GM23338 (cell line): Measurements from ENCODE around the gene ARHGEF19. TPM values are rescaled to one million over a fixed set of nuclear protein-coding genes. Genes with fewer than 3 reads are reported as not detected.

ENCODE experiments used
- ATAC-seq: fragments of 200-7000 bp; cut with Tn5 transposase; 3 replicates; pipeline ENCODE4 v1.9.1; 2020
- DNase-seq: peaks from one replicate; pipeline ENCODE4 v3.0.0-alpha.2; 2015; ENCODE audit warnings: low spot score
- H2AFZ ChIP-seq: fragments of 200-600 bp; sonication (generic); 2 replicates; pipeline ENCODE4 v1.8.0; 2016; ENCODE audit warnings: antibody characterized with exemption, mild to moderate bottlenecking, moderate library complexity
- H3F3A ChIP-seq: fragments of 200-600 bp; sonication (generic); replicated peaks from 2 replicates; pipeline ENCODE4 v1.8.0; 2017; ENCODE audit warnings: antibody characterized with exemption, mixed run types, low read depth
- H3K27ac ChIP-seq: fragments of 200-600 bp; sonication (generic); 2 replicates; pipeline ENCODE4 v1.6.1; 2016; ENCODE audit warnings: low read depth
- H3K27me3 ChIP-seq: fragments of 200-600 bp; sonication (generic); 2 replicates; pipeline ENCODE4 v1.8.0; 2016; ENCODE audit warnings: mild to moderate bottlenecking, mixed run types, moderate library complexity; ENCODE audit not compliant: insufficient read depth
- H3K36me3 ChIP-seq: fragments of 200-600 bp; sonication (generic); 2 replicates; pipeline ENCODE4 v1.8.0; 2016; ENCODE audit warnings: mild to moderate bottlenecking; ENCODE audit not compliant: insufficient read depth
- H3K4me1 ChIP-seq: fragments of 200-600 bp; sonication (generic); 2 replicates; pipeline ENCODE4 v1.8.0; 2016; ENCODE audit warnings: mild to moderate bottlenecking, moderate library complexity; ENCODE audit not compliant: insufficient read depth
- H3K4me2 ChIP-seq: fragments of 200-600 bp; sonication (generic); 2 replicates; pipeline ENCODE4 v1.7.1; 2017; ENCODE audit warnings: mixed run types
- H3K4me3 ChIP-seq: fragments of 200-600 bp; sonication (generic); 2 replicates; pipeline ENCODE4 v1.6.1; 2016; ENCODE audit warnings: mixed run types
- H3K79me2 ChIP-seq: fragments of 200-600 bp; sonication (generic); replicated peaks from 2 replicates; pipeline ENCODE4 v1.8.0; 2017; ENCODE audit warnings: mild to moderate bottlenecking; ENCODE audit not compliant: insufficient read depth
- H3K9me2 ChIP-seq: fragments of 200-600 bp; sonication (generic); 2 replicates; pipeline ENCODE4 v1.8.0; 2017; ENCODE audit not compliant: insufficient read depth
- H4K20me1 ChIP-seq: fragments of 200-600 bp; sonication (generic); replicated peaks from 2 replicates; pipeline ENCODE4 v1.8.0; 2017; ENCODE audit warnings: mild to moderate bottlenecking; ENCODE audit not compliant: insufficient read depth
- H3K27ac Mint-ChIP-seq: 2 replicates; pipeline ENCODE4 v1.8.0; 2020; ENCODE audit warnings: inconsistent platforms, mild to moderate bottlenecking, moderate library complexity, mixed read lengths
- H3K27me3 Mint-ChIP-seq: 3 replicates; pipeline ENCODE4 v1.8.0; 2022; ENCODE audit warnings: low read depth, mild to moderate bottlenecking, moderate library complexity, mixed read lengths, inconsistent platforms; ENCODE audit not compliant: insufficient read depth, poor library complexity
- H3K36me3 Mint-ChIP-seq: 3 replicates; pipeline ENCODE4 v1.8.0; 2021; ENCODE audit warnings: low read depth, mild to moderate bottlenecking, inconsistent platforms, moderate library complexity, mixed read lengths
- H3K4me1 Mint-ChIP-seq: 3 replicates; pipeline ENCODE4 v1.8.0; 2020; ENCODE audit warnings: mild to moderate bottlenecking, inconsistent platforms, mixed read lengths
- H3K4me3 Mint-ChIP-seq: 3 replicates; pipeline ENCODE4 v1.8.0; 2021; ENCODE audit warnings: moderate library complexity, mild to moderate bottlenecking, inconsistent platforms, mixed read lengths
- H3K9me3 Mint-ChIP-seq: 3 replicates; pipeline ENCODE4 v1.8.0; 2020; ENCODE audit warnings: moderate library complexity, mild to moderate bottlenecking, inconsistent platforms, mixed read lengths
- CREB1 ChIP-seq: fragments of 250-450 bp; sonication (Bioruptor Pico); IDR thresholded peaks from 2 replicates; pipeline ENCODE4 v1.5.0; 2020; ENCODE audit warnings: low read depth, mild to moderate bottlenecking, moderate library complexity
- ETS1 ChIP-seq: IDR thresholded peaks from 2 replicates; pipeline ENCODE4 v1.6.1; 2016; ENCODE audit warnings: antibody characterized with exemption
- EZH2 ChIP-seq: fragments of 200-600 bp; sonication (generic); IDR thresholded peaks from one replicate; pipeline ENCODE4 v1.8.0; 2017; ENCODE audit warnings: antibody characterized with exemption, mild to moderate bottlenecking, low read depth; ENCODE audit not compliant: unreplicated experiment
- JUNB ChIP-seq: IDR thresholded peaks from one replicate; pipeline ENCODE4 v1.6.1; 2016; ENCODE audit warnings: antibody characterized with exemption; ENCODE audit not compliant: unreplicated experiment
- NANOG ChIP-seq: IDR thresholded peaks from 2 replicates; pipeline ENCODE4 v1.6.1; 2016; ENCODE audit warnings: antibody characterized with exemption, borderline replicate concordance
- polyA plus RNA-seq: library from polyadenylated mRNA; unstranded; fragments of >200 nt; fragmentation: Nextera tagmentation; extraction: Ambion mirVana; gene quantifications from 2 replicates; pipeline ENCODE4 v1.2.1, GENCODE V29; 2016
- total RNA-seq: library from RNA; depleted of rRNA; stranded (reverse); fragments of >200 nt; shearing (Covaris generic); gene quantifications from 2 replicates; pipeline ENCODE4 v1.2.3, GENCODE V29; 2014
- TF ChIP-seq, protein P1 (sequence below), 2 experiments: fragments of 200-600 bp in 1 of 2; sonication (generic) in 1 of 2; conservative IDR thresholded peaks; 2 replicates each; pipeline versions ENCODE4 v1.5.1 to v1.6.1; 2016 to 2017; ENCODE audit warnings: antibody characterized with exemption in 2 of 2, low read depth in 2 of 2, mild to moderate bottlenecking in 2 of 2, moderate library complexity in 1 of 2
- TF ChIP-seq, protein P2 (sequence below): IDR thresholded peaks from one replicate; pipeline ENCODE4 v1.6.1; 2018; ENCODE audit warnings: antibody characterized with exemption; ENCODE audit not compliant: unreplicated experiment
- TF ChIP-seq, protein P3 (sequence below): fragments of 250-450 bp; sonication (Bioruptor Pico); IDR thresholded peaks from 2 replicates; pipeline ENCODE4 v1.5.0; 2020; ENCODE audit warnings: mild to moderate bottlenecking, moderate library complexity

ARHGEF19 gene
- total and polyA plus RNA-seq, 2 experiments from 2014 or later: 19.5 to 46.4 TPM

- TF ChIP-seq, protein P1, sequence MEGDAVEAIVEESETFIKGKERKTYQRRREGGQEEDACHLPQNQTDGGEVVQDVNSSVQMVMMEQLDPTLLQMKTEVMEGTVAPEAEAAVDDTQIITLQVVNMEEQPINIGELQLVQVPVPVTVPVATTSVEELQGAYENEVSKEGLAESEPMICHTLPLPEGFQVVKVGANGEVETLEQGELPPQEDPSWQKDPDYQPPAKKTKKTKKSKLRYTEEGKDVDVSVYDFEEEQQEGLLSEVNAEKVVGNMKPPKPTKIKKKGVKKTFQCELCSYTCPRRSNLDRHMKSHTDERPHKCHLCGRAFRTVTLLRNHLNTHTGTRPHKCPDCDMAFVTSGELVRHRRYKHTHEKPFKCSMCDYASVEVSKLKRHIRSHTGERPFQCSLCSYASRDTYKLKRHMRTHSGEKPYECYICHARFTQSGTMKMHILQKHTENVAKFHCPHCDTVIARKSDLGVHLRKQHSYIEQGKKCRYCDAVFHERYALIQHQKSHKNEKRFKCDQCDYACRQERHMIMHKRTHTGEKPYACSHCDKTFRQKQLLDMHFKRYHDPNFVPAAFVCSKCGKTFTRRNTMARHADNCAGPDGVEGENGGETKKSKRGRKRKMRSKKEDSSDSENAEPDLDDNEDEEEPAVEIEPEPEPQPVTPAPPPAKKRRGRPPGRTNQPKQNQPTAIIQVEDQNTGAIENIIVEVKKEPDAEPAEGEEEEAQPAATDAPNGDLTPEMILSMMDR (conservative IDR thresholded peaks at IDR 0.05; ENCODE audit: low read depth in 2 of 2): peak; percentile 85 to 98
- TF ChIP-seq JUNB: no peak
Measured at GRCh38 chr1:16243936-16244649, 31.6 kb upstream of the ARHGEF19 start (continued).

DNA sequence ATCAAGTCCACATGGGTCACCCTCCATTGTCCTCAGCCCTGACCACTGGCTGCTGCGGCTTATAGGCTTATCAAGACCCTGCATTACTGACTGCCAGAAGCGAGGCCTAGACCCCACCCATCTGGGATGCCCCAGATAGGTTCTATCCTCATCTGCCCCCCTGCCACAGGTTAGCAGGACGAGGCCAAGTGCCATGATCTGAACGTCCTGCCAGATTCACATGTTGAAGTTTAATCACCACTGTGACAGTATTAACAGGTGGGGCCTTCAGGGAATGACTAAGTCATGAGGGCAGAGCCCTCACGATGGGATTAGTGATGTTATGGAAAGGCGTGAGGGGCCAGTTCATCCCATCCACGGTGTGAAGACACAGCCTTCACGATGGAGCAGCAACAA, 30.8 kb upstream of the ARHGEF19 start:
- no peaks in the 10 kb centered on the region for H3K9me2 ChIP-seq
- no peaks in the 10 kb centered on the region for H3K79me2 ChIP-seq
- no peak overlapping the region for H3K27ac ChIP-seq
- Mint-ChIP-seq H3K4me3 (no peak overlapping the region), H3K27ac (no peak overlapping the region), H3K9me3 (no peaks in the 10 kb centered on the region), H3K4me1 (peaks cover 5% of the 10 kb centered on the region; the same call in 1 of the 3 replicates), H3K27me3 (peaks cover 4% of the 10 kb centered on the region), H3K36me3 (no peaks in the 10 kb centered on the region; the same call in 2 of the 3 replicates)
- no peak overlapping the region for H3K4me3 ChIP-seq
- no peak overlapping the region for H2AFZ ChIP-seq
- no peaks in the 10 kb centered on the region for H3K4me1 ChIP-seq
- H3K27me3 ChIP-seq: no peaks in the 10 kb centered on the region
- ATAC-seq (no peak), DNase-seq (no peak)
- no peak overlapping the region for H3K4me2 ChIP-seq
- no peaks in the 10 kb centered on the region; the same call in 1 of the 2 replicates for H4K20me1 ChIP-seq
- H3K36me3 ChIP-seq: no peaks in the 10 kb centered on the region
- peaks cover 4% of the 10 kb centered on the region; the same call in 1 of the 2 replicates for H3F3A ChIP-seq
- no peak for TF ChIP-seq CREB1 (CRISPR knock-in tag)
- TF ChIP-seq, protein P2, sequence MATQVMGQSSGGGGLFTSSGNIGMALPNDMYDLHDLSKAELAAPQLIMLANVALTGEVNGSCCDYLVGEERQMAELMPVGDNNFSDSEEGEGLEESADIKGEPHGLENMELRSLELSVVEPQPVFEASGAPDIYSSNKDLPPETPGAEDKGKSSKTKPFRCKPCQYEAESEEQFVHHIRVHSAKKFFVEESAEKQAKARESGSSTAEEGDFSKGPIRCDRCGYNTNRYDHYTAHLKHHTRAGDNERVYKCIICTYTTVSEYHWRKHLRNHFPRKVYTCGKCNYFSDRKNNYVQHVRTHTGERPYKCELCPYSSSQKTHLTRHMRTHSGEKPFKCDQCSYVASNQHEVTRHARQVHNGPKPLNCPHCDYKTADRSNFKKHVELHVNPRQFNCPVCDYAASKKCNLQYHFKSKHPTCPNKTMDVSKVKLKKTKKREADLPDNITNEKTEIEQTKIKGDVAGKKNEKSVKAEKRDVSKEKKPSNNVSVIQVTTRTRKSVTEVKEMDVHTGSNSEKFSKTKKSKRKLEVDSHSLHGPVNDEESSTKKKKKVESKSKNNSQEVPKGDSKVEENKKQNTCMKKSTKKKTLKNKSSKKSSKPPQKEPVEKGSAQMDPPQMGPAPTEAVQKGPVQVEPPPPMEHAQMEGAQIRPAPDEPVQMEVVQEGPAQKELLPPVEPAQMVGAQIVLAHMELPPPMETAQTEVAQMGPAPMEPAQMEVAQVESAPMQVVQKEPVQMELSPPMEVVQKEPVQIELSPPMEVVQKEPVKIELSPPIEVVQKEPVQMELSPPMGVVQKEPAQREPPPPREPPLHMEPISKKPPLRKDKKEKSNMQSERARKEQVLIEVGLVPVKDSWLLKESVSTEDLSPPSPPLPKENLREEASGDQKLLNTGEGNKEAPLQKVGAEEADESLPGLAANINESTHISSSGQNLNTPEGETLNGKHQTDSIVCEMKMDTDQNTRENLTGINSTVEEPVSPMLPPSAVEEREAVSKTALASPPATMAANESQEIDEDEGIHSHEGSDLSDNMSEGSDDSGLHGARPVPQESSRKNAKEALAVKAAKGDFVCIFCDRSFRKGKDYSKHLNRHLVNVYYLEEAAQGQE: no peak
- TF ChIP-seq EZH2: no peak
- TF ChIP-seq, protein P3, sequence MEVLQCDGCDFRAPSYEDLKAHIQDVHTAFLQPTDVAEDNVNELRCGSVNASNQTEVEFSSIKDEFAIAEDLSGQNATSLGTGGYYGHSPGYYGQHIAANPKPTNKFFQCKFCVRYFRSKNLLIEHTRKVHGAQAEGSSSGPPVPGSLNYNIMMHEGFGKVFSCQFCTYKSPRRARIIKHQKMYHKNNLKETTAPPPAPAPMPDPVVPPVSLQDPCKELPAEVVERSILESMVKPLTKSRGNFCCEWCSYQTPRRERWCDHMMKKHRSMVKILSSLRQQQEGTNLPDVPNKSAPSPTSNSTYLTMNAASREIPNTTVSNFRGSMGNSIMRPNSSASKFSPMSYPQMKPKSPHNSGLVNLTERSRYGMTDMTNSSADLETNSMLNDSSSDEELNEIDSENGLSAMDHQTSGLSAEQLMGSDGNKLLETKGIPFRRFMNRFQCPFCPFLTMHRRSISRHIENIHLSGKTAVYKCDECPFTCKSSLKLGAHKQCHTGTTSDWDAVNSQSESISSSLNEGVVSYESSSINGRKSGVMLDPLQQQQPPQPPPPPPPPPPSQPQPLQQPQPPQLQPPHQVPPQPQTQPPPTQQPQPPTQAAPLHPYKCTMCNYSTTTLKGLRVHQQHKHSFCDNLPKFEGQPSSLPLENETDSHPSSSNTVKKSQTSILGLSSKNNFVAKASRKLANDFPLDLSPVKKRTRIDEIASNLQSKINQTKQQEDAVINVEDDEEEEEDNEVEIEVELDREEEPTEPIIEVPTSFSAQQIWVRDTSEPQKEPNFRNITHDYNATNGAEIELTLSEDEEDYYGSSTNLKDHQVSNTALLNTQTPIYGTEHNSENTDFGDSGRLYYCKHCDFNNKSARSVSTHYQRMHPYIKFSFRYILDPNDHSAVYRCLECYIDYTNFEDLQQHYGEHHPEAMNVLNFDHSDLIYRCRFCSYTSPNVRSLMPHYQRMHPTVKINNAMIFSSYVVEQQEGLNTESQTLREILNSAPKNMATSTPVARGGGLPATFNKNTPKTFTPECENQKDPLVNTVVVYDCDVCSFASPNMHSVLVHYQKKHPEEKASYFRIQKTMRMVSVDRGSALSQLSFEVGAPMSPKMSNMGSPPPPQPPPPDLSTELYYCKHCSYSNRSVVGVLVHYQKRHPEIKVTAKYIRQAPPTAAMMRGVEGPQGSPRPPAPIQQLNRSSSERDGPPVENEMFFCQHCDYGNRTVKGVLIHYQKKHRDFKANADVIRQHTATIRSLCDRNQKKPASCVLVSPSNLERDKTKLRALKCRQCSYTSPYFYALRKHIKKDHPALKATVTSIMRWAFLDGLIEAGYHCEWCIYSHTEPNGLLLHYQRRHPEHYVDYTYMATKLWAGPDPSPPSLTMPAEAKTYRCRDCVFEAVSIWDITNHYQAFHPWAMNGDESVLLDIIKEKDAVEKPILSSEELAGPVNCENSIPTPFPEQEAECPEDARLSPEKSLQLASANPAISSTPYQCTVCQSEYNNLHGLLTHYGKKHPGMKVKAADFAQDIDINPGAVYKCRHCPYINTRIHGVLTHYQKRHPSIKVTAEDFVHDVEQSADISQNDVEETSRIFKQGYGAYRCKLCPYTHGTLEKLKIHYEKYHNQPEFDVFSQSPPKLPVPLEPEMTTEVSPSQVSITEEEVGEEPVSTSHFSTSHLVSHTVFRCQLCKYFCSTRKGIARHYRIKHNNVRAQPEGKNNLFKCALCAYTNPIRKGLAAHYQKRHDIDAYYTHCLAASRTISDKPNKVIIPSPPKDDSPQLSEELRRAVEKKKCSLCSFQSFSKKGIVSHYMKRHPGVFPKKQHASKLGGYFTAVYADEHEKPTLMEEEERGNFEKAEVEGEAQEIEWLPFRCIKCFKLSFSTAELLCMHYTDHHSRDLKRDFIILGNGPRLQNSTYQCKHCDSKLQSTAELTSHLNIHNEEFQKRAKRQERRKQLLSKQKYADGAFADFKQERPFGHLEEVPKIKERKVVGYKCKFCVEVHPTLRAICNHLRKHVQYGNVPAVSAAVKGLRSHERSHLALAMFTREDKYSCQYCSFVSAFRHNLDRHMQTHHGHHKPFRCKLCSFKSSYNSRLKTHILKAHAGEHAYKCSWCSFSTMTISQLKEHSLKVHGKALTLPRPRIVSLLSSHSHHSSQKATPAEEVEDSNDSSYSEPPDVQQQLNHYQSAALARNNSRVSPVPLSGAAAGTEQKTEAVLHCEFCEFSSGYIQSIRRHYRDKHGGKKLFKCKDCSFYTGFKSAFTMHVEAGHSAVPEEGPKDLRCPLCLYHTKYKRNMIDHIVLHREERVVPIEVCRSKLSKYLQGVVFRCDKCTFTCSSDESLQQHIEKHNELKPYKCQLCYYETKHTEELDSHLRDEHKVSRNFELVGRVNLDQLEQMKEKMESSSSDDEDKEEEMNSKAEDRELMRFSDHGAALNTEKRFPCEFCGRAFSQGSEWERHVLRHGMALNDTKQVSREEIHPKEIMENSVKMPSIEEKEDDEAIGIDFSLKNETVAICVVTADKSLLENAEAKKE (CRISPR knock-in tag): no peak
- TF ChIP-seq ETS1: no peak
- TF ChIP-seq, protein P1 (conservative IDR thresholded peaks at IDR 0.05; ENCODE audit: low read depth in 2 of 2): no peak
- TF ChIP-seq NANOG: no peak
